CD4-positive, alpha-beta T cell (primary cell): ENCODE results near the gene ATG5. TPM values are rescaled to one million over a fixed set of nuclear protein-coding genes. Genes with fewer than 3 reads are reported as not detected.

Source experiments
- ATAC-seq: fragments of 200-7000 bp; cut with Tn5 transposase; one replicate; pipeline ENCODE4 v1.10.0; 2022; ENCODE audit warnings: mild to moderate bottlenecking; ENCODE audit not compliant: poor library complexity
- CTCF ChIA-PET: fragments of 350-600 bp; sonication (Branson Sonifier 250); formaldehyde crosslinking; loops from one replicate; lab custom pipeline; 2021; ENCODE audit warnings: antibody characterized with exemption, inconsistent platforms; lab: Charles Lee
- POLR2A ChIA-PET: fragments of 350-600 bp; sonication (Branson Sonifier 250); formaldehyde crosslinking; loops from one replicate; lab custom pipeline; 2021; ENCODE audit warnings: antibody characterized with exemption, inconsistent platforms; lab: Charles Lee
- DNase-seq, 14 experiments: peaks; one replicate each; pipeline ENCODE4 v3.0.0-alpha.2; 2013 to 2020; ENCODE audit warnings: mixed read lengths in 2 of 14
- H3K27ac ChIP-seq, 2 donors: one replicate each; pipeline versions ENCODE4 v1.5.1 to v1.7.0; 2013; ENCODE audit warnings: low read length in 2 of 2, low read depth in 1 of 2, mild to moderate bottlenecking in 1 of 2
- H3K27me3 ChIP-seq, 2 experiments: 1 replicate in 1 of 2; 2 replicates in 1 of 2; pipeline versions ENCODE4 v1.6.1 to v1.7.0; 2013; ENCODE audit warnings: low read length in 2 of 2, control low read depth in 1 of 2, mild to moderate bottlenecking in 1 of 2, moderate library complexity in 1 of 2; ENCODE audit not compliant: insufficient read depth in 2 of 2, control insufficient read depth in 1 of 2
- H3K36me3 ChIP-seq: one replicate; pipeline ENCODE4 v1.6.1; 2013; ENCODE audit warnings: low read length, control low read depth; ENCODE audit not compliant: insufficient read depth
- H3K4me1 ChIP-seq: one replicate; pipeline ENCODE4 v1.6.1; 2013; ENCODE audit warnings: low read length, control low read depth; ENCODE audit not compliant: insufficient read depth
- H3K4me3 ChIP-seq: one replicate; pipeline ENCODE4 v1.5.1; 2013; ENCODE audit warnings: mild to moderate bottlenecking, low read length, moderate library complexity
- H3K9me3 ChIP-seq, 2 experiments: 1 replicate in 1 of 2; 2 replicates in 1 of 2; pipeline versions ENCODE4 v1.6.1 to v1.7.0; 2013; ENCODE audit warnings: low read length in 2 of 2, mild to moderate bottlenecking in 2 of 2, control low read depth in 1 of 2, moderate library complexity in 1 of 2; ENCODE audit not compliant: control insufficient read depth in 1 of 2, insufficient read depth in 1 of 2
- H3K27ac Mint-ChIP-seq: one replicate; pipeline ENCODE4 v1.8.0; 2020; ENCODE audit warnings: mixed read lengths
- H3K27me3 Mint-ChIP-seq: one replicate; pipeline ENCODE4 v1.8.0; 2021; ENCODE audit warnings: mixed read lengths
- H3K36me3 Mint-ChIP-seq: one replicate; pipeline ENCODE4 v1.8.0; 2021; ENCODE audit warnings: low read depth, mixed read lengths
- H3K4me1 Mint-ChIP-seq: one replicate; pipeline ENCODE4 v1.8.0; 2021; ENCODE audit warnings: low read depth, mixed read lengths
- H3K4me3 Mint-ChIP-seq: one replicate; pipeline ENCODE4 v1.8.0; 2020; ENCODE audit warnings: mild to moderate bottlenecking, mixed read lengths
- H3K9me3 Mint-ChIP-seq: one replicate; pipeline ENCODE4 v1.8.0; 2020; ENCODE audit warnings: mixed read lengths
- intact Hi-C, 2 experiments: fragments of 100-400 bp; cut with DNase I in 1 of 2; cut with micrococcal nuclease in 1 of 2; formaldehyde crosslinking; loops; one replicate each; pipeline versions ENCODE4 v1.15.1 to v1.9.0; 2023 to 2025; cut with DNase I, micrococcal nuclease
- total RNA-seq, 174 experiments: library from RNA in 2 of 174; stranded (reverse) in 2 of 174; gene quantifications; one replicate each; pipeline ENCODE4 v1.2.3 and lab custom pipeline; 2021 to 2026
- TF ChIP-seq, protein P1 (sequence below): fragments of 200-600 bp; IDR thresholded peaks from one replicate; pipeline ENCODE4 v1.8.0; 2022; ENCODE audit warnings: antibody characterized with exemption, mild to moderate bottlenecking

The ATG5 gene
- total RNA-seq, 2 experiments from 2014 or later: 19.4 to 23.2 TPM

GRCh38 chr6:106199998-106200397 lies 125.6 kb downstream of the ATG5 start:
- H3K9me3 ChIP-seq: no peaks in the 10 kb centered on the region
- ATAC-seq (no peak), DNase-seq (no peak)
- no peaks in the 10 kb centered on the region for H3K27me3 ChIP-seq
- H3K36me3 ChIP-seq: peaks cover 9% of the 10 kb centered on the region
- H3K4me3 ChIP-seq: no peak overlapping the region
- ChIA-PET CTCF (no interaction called here), POLR2A (no interaction called here)
- intact Hi-C loops: no loop called here
- TF ChIP-seq, protein P1, sequence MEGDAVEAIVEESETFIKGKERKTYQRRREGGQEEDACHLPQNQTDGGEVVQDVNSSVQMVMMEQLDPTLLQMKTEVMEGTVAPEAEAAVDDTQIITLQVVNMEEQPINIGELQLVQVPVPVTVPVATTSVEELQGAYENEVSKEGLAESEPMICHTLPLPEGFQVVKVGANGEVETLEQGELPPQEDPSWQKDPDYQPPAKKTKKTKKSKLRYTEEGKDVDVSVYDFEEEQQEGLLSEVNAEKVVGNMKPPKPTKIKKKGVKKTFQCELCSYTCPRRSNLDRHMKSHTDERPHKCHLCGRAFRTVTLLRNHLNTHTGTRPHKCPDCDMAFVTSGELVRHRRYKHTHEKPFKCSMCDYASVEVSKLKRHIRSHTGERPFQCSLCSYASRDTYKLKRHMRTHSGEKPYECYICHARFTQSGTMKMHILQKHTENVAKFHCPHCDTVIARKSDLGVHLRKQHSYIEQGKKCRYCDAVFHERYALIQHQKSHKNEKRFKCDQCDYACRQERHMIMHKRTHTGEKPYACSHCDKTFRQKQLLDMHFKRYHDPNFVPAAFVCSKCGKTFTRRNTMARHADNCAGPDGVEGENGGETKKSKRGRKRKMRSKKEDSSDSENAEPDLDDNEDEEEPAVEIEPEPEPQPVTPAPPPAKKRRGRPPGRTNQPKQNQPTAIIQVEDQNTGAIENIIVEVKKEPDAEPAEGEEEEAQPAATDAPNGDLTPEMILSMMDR: no peak
- no peak overlapping the region for H3K27ac ChIP-seq
- peaks cover 35% of the 10 kb centered on the region for H3K4me1 Mint-ChIP-seq
- peaks cover 50% of the 10 kb centered on the region for H3K36me3 Mint-ChIP-seq
- peaks cover 14% of the 10 kb centered on the region for H3K4me1 ChIP-seq
- no peak overlapping the region for H3K27ac Mint-ChIP-seq
- H3K9me3 Mint-ChIP-seq: no peaks in the 10 kb centered on the region
- no peak overlapping the region for H3K4me3 Mint-ChIP-seq
- no peaks in the 10 kb centered on the region for H3K27me3 Mint-ChIP-seq

- DNase-seq (no peak), ATAC-seq (no peak)
- Histone ChIP-seq H3K27me3 (no peaks in the 10 kb centered on the region), H3K4me3 (no peak overlapping the region), H3K9me3 (no peaks in the 10 kb centered on the region), H3K27ac (no peak overlapping the region), H3K36me3 (peaks cover 9% of the 10 kb centered on the region), H3K4me1 (peaks cover 18% of the 10 kb centered on the region)
- TF ChIP-seq, protein P1: no peak
- Mint-ChIP-seq H3K36me3 (peaks cover 47% of the 10 kb centered on the region), H3K27me3 (no peaks in the 10 kb centered on the region), H3K27ac (no peak overlapping the region), H3K4me1 (peaks cover 41% of the 10 kb centered on the region), H3K9me3 (no peaks in the 10 kb centered on the region), H3K4me3 (no peak overlapping the region)
- ChIA-PET CTCF (interaction anchor here (0.9 kb wide), 1 partner anchor 109 kb away, joined by 3 read pairs; no protein-coding TSS in a partner anchor), POLR2A (no interaction called here)
- intact Hi-C loops: no loop called here
These were observed 126.2 kb downstream of the ATG5 start for GRCh38 chr6:106199331-106199730.

DNA sequence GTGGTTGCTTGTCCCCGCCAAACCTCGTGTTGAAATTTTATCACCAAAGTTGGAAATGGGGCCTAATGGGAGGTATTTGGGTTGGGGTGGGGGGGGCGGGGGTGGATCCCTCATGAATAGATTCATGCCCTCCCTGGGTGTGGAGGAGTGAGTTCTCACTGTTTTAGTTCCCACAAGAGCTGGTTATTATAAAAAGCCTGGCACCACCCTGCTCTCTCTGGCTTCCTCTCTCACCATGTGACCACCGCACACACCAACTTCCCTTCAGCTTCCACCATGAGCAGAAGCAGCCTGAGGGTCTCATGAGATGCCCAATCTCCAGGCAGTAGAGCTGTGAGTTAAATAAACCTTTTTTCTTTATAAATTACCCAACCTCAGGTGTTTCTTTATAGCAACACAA lies 128.1 kb downstream of the ATG5 start:
- Mint-ChIP-seq H3K27ac (peak overlapping the region; percentile 78), H3K27me3 (no peaks in the 10 kb centered on the region), H3K4me3 (peak overlapping the region; percentile 17), H3K9me3 (no peaks in the 10 kb centered on the region), H3K36me3 (peaks cover 40% of the 10 kb centered on the region), H3K4me1 (peaks cover 41% of the 10 kb centered on the region)
- TF ChIP-seq, protein P1: no peak
- no peak overlapping the region for H3K27ac ChIP-seq
- no peaks in the 10 kb centered on the region for H3K27me3 ChIP-seq
- ATAC-seq (no peak), DNase-seq (peak in 5 of 14 experiments; percentile 14 to 82 (median 32))
- H3K36me3 ChIP-seq: peaks cover 9% of the 10 kb centered on the region
- no peak overlapping the region for H3K4me3 ChIP-seq
- no peaks in the 10 kb centered on the region for H3K9me3 ChIP-seq
- ChIA-PET POLR2A (interaction anchor here (0.9 to 1.9 kb wide), 4 partner anchors 99 to 205 kb away, joined by 3 to 7 read pairs (median 5); no protein-coding TSS in a partner anchor), CTCF (no interaction called here)
- peaks cover 19% of the 10 kb centered on the region for H3K4me1 ChIP-seq
- intact Hi-C loops: no loop called here
